ENCODE measurements around the gene ACTA1. TPM values are rescaled to one million over a fixed set of nuclear protein-coding genes. Genes with fewer than 3 reads are reported as not detected.

ACTA1 gene
- total and polyA plus RNA-seq, 9 of the 15 experiments (the other 6 are each of a cell fraction or from before 2014, with no cell fraction given), result 0.07 to 0.36 TPM; not detected in 7

GRCh38 chr1:229408458-229409037 lies 25.3 kb downstream of the ACTA1 start (continued):
- no peak for TF ChIP-seq E2F1 (CRISPR knock-in tag; IDR thresholded peaks at IDR 0.05)

GRCh38 chr1:229407206-229408026 lies 26.5 kb downstream of the ACTA1 start:
- H3K27me3 ChIP-seq (ENCODE audit: control insufficient read depth in 2 of 2, insufficient read depth in 2 of 2, low read length in 2 of 2), result peaks cover 67 to 83% of the 10 kb centered on the region in 2 experiments
- H3K4me1 ChIP-seq (replicated peaks in 1 of 2; ENCODE audit: control insufficient read depth in 2 of 2, insufficient read depth in 2 of 2, low read length in 2 of 2), result peaks cover 6 to 15% of the 10 kb centered on the region in 2 experiments; a peak in 4 of 5 replicates
- H3K79me2 ChIP-seq (ENCODE audit: control insufficient read depth, insufficient read depth, low read length), result no peaks in the 10 kb centered on the region
- BruUV-seq (replicated peaks), result no TSS peak
- no peaks in the 10 kb centered on the region for H3K9me1 ChIP-seq (ENCODE audit: control insufficient read depth, insufficient read depth, low read length)
- no peak overlapping the region for H3K4me2 ChIP-seq (ENCODE audit: insufficient read depth, low read length)
- no peak overlapping the region for H3K4me3 ChIP-seq
- no peaks in the 10 kb centered on the region for H3K9me3 ChIP-seq (replicated peaks; ENCODE audit: control insufficient read depth, insufficient read depth, low read depth, low read length)
- intact Hi-C loops (cut with micrococcal nuclease), result no loop called here
- DNase-seq (ENCODE audit: extremely low read depth in 1 of 4, low spot score in 3 of 4) (peak in 2 of 4 experiments; percentile 31 to 43), ATAC-seq (peak; percentile 10; the same call in 1 of the 3 replicates), FAIRE-seq (no peak)
- H2AFZ ChIP-seq (ENCODE audit: low read depth, low read length), result no peak overlapping the region
- 0 out of 2 replicates have a peak, but pooled peaks cover 3% of the 10 kb centered on the region for H4K20me1 ChIP-seq (replicated peaks; ENCODE audit: control insufficient read depth, insufficient read depth, low read length)
- WGBS (ENCODE audit: insufficient coverage, low coverage, missing lambda C conversion rate), result 8% methylated on average over 68 of the region's 68 CpGs
- H3K36me3 ChIP-seq (ENCODE audit: control insufficient read depth, insufficient read depth, low read length), result no peaks in the 10 kb centered on the region
- ChIA-PET POLR2A (interaction anchor here (0.6 to 1.5 kb wide), 3 partner anchors 10 to 782 kb away, joined by 3 to 6 read pairs (median 5); no protein-coding TSS in a partner anchor), CTCF (ENCODE audit: low intra/inter-chr PET ratio) (no interaction called here)
- peak overlapping the region in 1 of 2 experiments; percentile 38; a peak in 1 of 4 replicates for H3K9ac ChIP-seq (ENCODE audit: insufficient read depth in 1 of 2, low read depth in 2 of 2, low read length in 2 of 2)
- TF ChIP-seq HDAC6 (IDR thresholded peaks at IDR 0.05; ENCODE audit: low read depth, low read length) (no peak), STAG1 (CRISPR knock-in tag; IDR thresholded peaks at IDR 0.05; ENCODE audit: borderline replicate concordance) (0 out of 2 replicates have a peak, but pooled peaks have one; percentile 2), RBM15 (IDR thresholded peaks at IDR 0.05; ENCODE audit: insufficient read depth, low read length) (no peak), MCM2 (IDR thresholded peaks at IDR 0.05; ENCODE audit: low read depth) (no peak), ZNF766 (CRISPR knock-in tag; conservative IDR thresholded peaks at IDR 0.05) (no peak), MBD1 (CRISPR knock-in tag; IDR thresholded peaks at IDR 0.05) (no peak)
- no peak overlapping the region for H3K27ac ChIP-seq (ENCODE audit: extremely low read depth, low read depth, low read length)
- in situ Hi-C loops (cut with MboI), result no loop called here

Measured in K562 (cell line).